Sigmoid colon (tissue), 7 donors: ENCODE data around the gene NUDC. TPM values are rescaled to one million over a fixed set of nuclear protein-coding genes. Genes with fewer than 3 reads are reported as not detected.
A peak's percentile ranks its signal among the peaks of the same experiment; 100 is the strongest.

Source experiments
- DNase-seq: peaks from one replicate; pipeline ENCODE4 v3.0.0-alpha.2; 2019
- H3K27ac ChIP-seq, 4 donors: fragments of 200-600 bp; sonication (generic); one replicate each; pipeline ENCODE4 v1.5.1; 2016 to 2019; ENCODE audit warnings: mild to moderate bottlenecking in 1 of 4
- H3K27me3 ChIP-seq, 3 donors: fragments of 200-600 bp; sonication (generic); one replicate each; pipeline ENCODE4 v1.5.1; 2019; ENCODE audit warnings: mild to moderate bottlenecking in 1 of 3
- H3K36me3 ChIP-seq, 4 donors: fragments of 200-600 bp; sonication (generic); one replicate each; pipeline ENCODE4 v1.5.1; 2016 to 2019
- H3K4me1 ChIP-seq, 4 donors: fragments of 200-600 bp; sonication (generic); one replicate each; pipeline ENCODE4 v1.5.1; 2017 to 2019
- H3K4me3 ChIP-seq, 4 donors: fragments of 200-600 bp; sonication (generic); one replicate each; pipeline ENCODE4 v1.5.1; 2017 to 2019; ENCODE audit warnings: mild to moderate bottlenecking in 2 of 4, moderate library complexity in 1 of 4
- H3K9me3 ChIP-seq, 4 donors: fragments of 200-600 bp in 3 of 4; sonication (generic) in 3 of 4; one replicate each; pipeline versions ENCODE4 v1.5.1 to v1.6.1; 2013 to 2019
- CTCF ChIP-seq, 4 experiments: fragments of 450-650 bp in 3 of 4; fragments of 200-600 bp in 1 of 4; IDR thresholded peaks; one replicate each; pipeline ENCODE4 v1.5.1; 2016 to 2019; ENCODE audit warnings: antibody characterized with exemption in 4 of 4, mild to moderate bottlenecking in 3 of 4, moderate library complexity in 2 of 4
- EP300 ChIP-seq, 4 donors: sonication (generic); formaldehyde crosslinking; IDR thresholded peaks; one replicate each; pipeline ENCODE4 v1.6.1; 2017; ENCODE audit warnings: antibody characterized with exemption in 4 of 4
- POLR2A ChIP-seq, 2 donors: fragments of 450-650 bp; IDR thresholded peaks; one replicate each; pipeline ENCODE4 v1.6.1; 2016; ENCODE audit warnings: antibody characterized with exemption in 2 of 2, mild to moderate bottlenecking in 2 of 2, moderate library complexity in 2 of 2
- POLR2AphosphoS5 ChIP-seq, 4 donors: sonication (generic); formaldehyde crosslinking; IDR thresholded peaks; one replicate each; pipeline ENCODE4 v1.6.1; 2017; ENCODE audit warnings: antibody characterized with exemption in 4 of 4
- WGBS, 2 donors: extraction: QIAGEN DNeasy Blood & Tissue Kit; methylation state at CpG; one replicate each; pipeline ENCODE4 v1.1.7; 2013; 5-methylcytosine and 5-hydroxymethylcytosine counted together
- intact Hi-C: fragments of 100-400 bp; cut with DNase I; formaldehyde crosslinking; loops from one replicate; pipeline ENCODE4 v1.15.1; 2023
- polyA plus RNA-seq, 3 donors: library from polyadenylated mRNA; stranded (reverse); fragments of 200-250 nt; gene quantifications; one replicate each; pipeline ENCODE4 v1.2.3, GENCODE V29; 2013
- total RNA-seq, 4 donors: library from RNA; depleted of rRNA; stranded (reverse); fragments of >200 nt; gene quantifications; one replicate each; pipeline ENCODE4 v1.1.0, GENCODE V29; 2016
- donor health status: healthy with polysubstance abuse.
- donor health status: Bipolar disorder and iron deficiency.
- donor health status: healthy.

Gene NUDC
- total and polyA plus RNA-seq, 7 donors = 28.4 to 82.1 (median 57.1) TPM

DNA sequence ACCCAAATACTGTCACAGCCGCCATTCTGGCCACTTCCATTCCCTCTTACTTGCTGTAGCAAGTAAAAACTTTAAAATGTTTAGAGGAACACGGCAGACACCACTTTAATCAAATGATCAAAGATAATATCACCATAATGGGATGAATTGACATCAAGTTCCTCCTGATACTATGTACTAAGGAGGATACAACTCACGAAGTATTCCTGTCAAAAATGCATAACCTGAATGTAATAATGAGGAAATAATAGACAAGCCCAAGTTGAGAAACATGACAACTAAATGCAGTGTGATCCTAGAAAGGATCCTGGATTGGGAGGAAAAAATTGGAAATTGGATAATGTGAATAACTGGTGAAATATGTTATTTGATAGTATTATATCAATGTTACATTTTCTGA, 34.8 kb downstream of the NUDC start:
- 90 to 92% methylated on average over 3 of the region's 3 CpGs for WGBS, 2 donors
- Histone ChIP-seq H3K27me3 (peaks cover 15 to 53% (median 37%) of the 10 kb centered on the region in 3 donors), H3K9me3 (no peaks in the 10 kb centered on the region), H3K4me3 (no peak overlapping the region), H3K36me3 (no peaks in the 10 kb centered on the region), H3K4me1 (peaks cover 0 to 13% (median 11%) of the 10 kb centered on the region in 4 donors), H3K27ac (no peak overlapping the region)
- no peak for DNase-seq
- TF ChIP-seq POLR2A (IDR thresholded peaks at IDR 0.05) (no peak), POLR2AphosphoS5 (IDR thresholded peaks at IDR 0.05) (no peak), CTCF (IDR thresholded peaks at IDR 0.05) (no peak), EP300 (IDR thresholded peaks at IDR 0.05) (no peak)
- intact Hi-C loops = no loop called here

- Histone ChIP-seq H3K4me1 (peaks cover 0 to 13% (median 11%) of the 10 kb centered on the region in 4 donors), H3K27me3 (peaks cover 15 to 62% (median 37%) of the 10 kb centered on the region in 3 donors), H3K9me3 (no peaks in the 10 kb centered on the region), H3K27ac (no peak overlapping the region), H3K4me3 (no peak overlapping the region), H3K36me3 (no peaks in the 10 kb centered on the region)
- TF ChIP-seq POLR2A (IDR thresholded peaks at IDR 0.05) = no peak
- no peak for TF ChIP-seq EP300 (IDR thresholded peaks at IDR 0.05)
- no peak for TF ChIP-seq POLR2AphosphoS5 (IDR thresholded peaks at IDR 0.05)
- TF ChIP-seq CTCF (IDR thresholded peaks at IDR 0.05) = no peak
- DNase-seq = no peak
- 92 to 94% methylated on average over 3 of the region's 3 CpGs for WGBS, 2 donors
- intact Hi-C loops = no loop called here
Measured at GRCh38 chr1:26957306-26957705, 35.8 kb downstream of the NUDC start.

GRCh38 chr1:26959270-26959669, 37.7 kb downstream of the NUDC start:
- H3K27ac ChIP-seq = no peak overlapping the region
- TF ChIP-seq POLR2A (IDR thresholded peaks at IDR 0.05) (no peak), CTCF (IDR thresholded peaks at IDR 0.05) (no peak), EP300 (IDR thresholded peaks at IDR 0.05) (no peak), POLR2AphosphoS5 (IDR thresholded peaks at IDR 0.05) (no peak)
- peaks cover 15 to 65% (median 37%) of the 10 kb centered on the region in 3 donors for H3K27me3 ChIP-seq
- no peak for DNase-seq
- no peaks in the 10 kb centered on the region for H3K36me3 ChIP-seq
- intact Hi-C loops = no loop called here
- peak overlapping the region in 1 of 4 donors; percentile 17 for H3K4me3 ChIP-seq
- peaks cover 0 to 13% (median 11%) of the 10 kb centered on the region in 4 donors for H3K4me1 ChIP-seq
- 8 to 22% methylated on average over 13 of the region's 13 CpGs for WGBS, 2 donors
- H3K9me3 ChIP-seq = no peaks in the 10 kb centered on the region

- H3K27me3 ChIP-seq = peaks cover 15 to 65% (median 37%) of the 10 kb centered on the region in 3 donors
- H3K4me3 ChIP-seq = peak within 1 kb of the TSS in 3 of 4 donors; percentile 17 to 34 (median 34)
- no peak for TF ChIP-seq POLR2AphosphoS5 (IDR thresholded peaks at IDR 0.05)
- H3K9me3 ChIP-seq = no peaks in the 10 kb centered on the region
- no peaks in the 10 kb centered on the region for H3K36me3 ChIP-seq
- DNase-seq = no peak
- H3K27ac ChIP-seq = no peak within 1 kb of the TSS
- 1% methylated on average over 86 of the region's 86 CpGs for WGBS, 2 donors
- intact Hi-C loops = no loop called here
- H3K4me1 ChIP-seq = peaks cover 0 to 13% (median 11%) of the 10 kb centered on the region in 4 donors
Measured at GRCh38 chr1:26959722-26960624, 38.4 kb downstream of the NUDC start, which contains the start of gene KDF1. KDF1 (minus strand) TSS chr1:26960468; CDS start chr1:26952380, 8,088 bp downstream.

- H3K9me3 ChIP-seq = no peaks in the 10 kb centered on the region
- peaks cover 0 to 13% (median 11%) of the 10 kb centered on the region in 4 donors for H3K4me1 ChIP-seq
- no peaks in the 10 kb centered on the region for H3K36me3 ChIP-seq
- no peak for DNase-seq
- no peak overlapping the region for H3K4me3 ChIP-seq
- no peak overlapping the region for H3K27ac ChIP-seq
- 10 to 24% methylated on average over 3 of the region's 3 CpGs for WGBS, 2 donors
- TF ChIP-seq POLR2A (IDR thresholded peaks at IDR 0.05) (no peak), POLR2AphosphoS5 (IDR thresholded peaks at IDR 0.05) (no peak), CTCF (IDR thresholded peaks at IDR 0.05) (no peak), EP300 (IDR thresholded peaks at IDR 0.05) (no peak)
- H3K27me3 ChIP-seq = peaks cover 15 to 65% (median 37%) of the 10 kb centered on the region in 3 donors
- intact Hi-C loops = no loop called here
Measured at GRCh38 chr1:26960625-26960966, 39.1 kb downstream of the NUDC start.
